ENCODE results near the gene SPINK6. TPM values are rescaled to one million over a fixed set of nuclear protein-coding genes. Genes with fewer than 3 reads are reported as not detected.

The SPINK6 gene
- not detected in 2 replicates for total RNA-seq

GRCh38 chr5:148202531-148203203 lies at the start of gene SPINK6:
SPINK6 (plus strand) TSS chr5:148203042; CDS start chr5:148203097, 55 bp downstream.
- Mint-ChIP-seq H3K27ac (no peak within 1 kb of the TSS), H3K9me3 (no peaks in the 10 kb centered on the region), H3K4me1 (ENCODE audit: low read depth) (no peaks in the 10 kb centered on the region), H3K27me3 (ENCODE audit: low read depth) (peaks cover 4% of the 10 kb centered on the region), H3K36me3 (ENCODE audit: low read depth) (no peaks in the 10 kb centered on the region), H3K4me3 (ENCODE audit: low read depth) (no peak within 1 kb of the TSS)
- intact Hi-C loops (cut with micrococcal nuclease) = no loop called here
- DNase-seq (ENCODE audit: low spot score) = no peak

DNA sequence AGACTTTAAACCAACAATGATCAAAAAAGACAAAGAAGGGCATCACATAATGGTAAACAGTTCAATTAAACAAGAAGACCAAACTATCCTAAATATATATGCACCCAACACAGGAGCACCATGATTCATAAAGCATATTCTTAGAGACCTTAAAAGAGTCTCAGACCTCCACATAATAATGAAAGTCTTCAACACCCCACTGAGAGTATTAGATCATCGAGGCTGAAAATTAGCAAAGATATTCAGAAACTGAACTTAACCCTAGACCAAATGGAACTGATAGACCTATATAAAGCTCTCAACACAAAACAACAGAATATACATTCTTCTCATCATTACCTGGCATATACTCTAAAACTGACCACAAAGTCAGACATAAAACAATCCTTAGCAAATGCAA lies 46.2 kb upstream of the SPINK6 start:
- no peak for DNase-seq (ENCODE audit: low spot score)
- intact Hi-C loops (cut with micrococcal nuclease) = no loop called here
- Mint-ChIP-seq H3K4me1 (ENCODE audit: low read depth) (no peaks in the 10 kb centered on the region), H3K36me3 (ENCODE audit: low read depth) (no peaks in the 10 kb centered on the region), H3K27me3 (ENCODE audit: low read depth) (no peaks in the 10 kb centered on the region), H3K4me3 (ENCODE audit: low read depth) (no peak overlapping the region), H3K27ac (no peak overlapping the region), H3K9me3 (no peaks in the 10 kb centered on the region)

DNA sequence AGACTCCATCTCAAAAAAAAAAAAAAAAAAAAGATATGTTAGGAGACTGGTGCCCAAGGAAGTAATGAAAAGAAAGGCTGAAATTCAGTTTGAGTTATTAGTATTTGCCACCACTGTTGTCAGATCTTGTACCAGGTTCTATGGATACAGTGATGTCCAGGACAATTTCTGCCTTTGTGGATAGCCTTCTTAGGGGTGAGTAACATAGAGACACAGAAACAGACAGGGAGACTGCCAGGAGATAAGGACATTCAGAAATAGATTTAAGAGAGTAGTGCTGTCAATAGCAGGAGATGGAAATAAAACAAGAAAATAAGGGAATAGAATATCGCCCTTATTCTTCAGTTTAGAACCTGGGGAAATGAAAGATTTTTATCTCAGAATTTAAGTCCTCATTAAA lies 40.8 kb upstream of the SPINK6 start:
- no peaks in the 10 kb centered on the region for H3K9me3 Mint-ChIP-seq
- H3K4me3 Mint-ChIP-seq (ENCODE audit: low read depth) = no peak overlapping the region
- DNase-seq (ENCODE audit: low spot score) = no peak
- no peaks in the 10 kb centered on the region for H3K4me1 Mint-ChIP-seq (ENCODE audit: low read depth)
- intact Hi-C loops (cut with micrococcal nuclease) = no loop called here
- no peaks in the 10 kb centered on the region for H3K27me3 Mint-ChIP-seq (ENCODE audit: low read depth)
- H3K36me3 Mint-ChIP-seq (ENCODE audit: low read depth) = no peaks in the 10 kb centered on the region
- no peak overlapping the region for H3K27ac Mint-ChIP-seq

DNA sequence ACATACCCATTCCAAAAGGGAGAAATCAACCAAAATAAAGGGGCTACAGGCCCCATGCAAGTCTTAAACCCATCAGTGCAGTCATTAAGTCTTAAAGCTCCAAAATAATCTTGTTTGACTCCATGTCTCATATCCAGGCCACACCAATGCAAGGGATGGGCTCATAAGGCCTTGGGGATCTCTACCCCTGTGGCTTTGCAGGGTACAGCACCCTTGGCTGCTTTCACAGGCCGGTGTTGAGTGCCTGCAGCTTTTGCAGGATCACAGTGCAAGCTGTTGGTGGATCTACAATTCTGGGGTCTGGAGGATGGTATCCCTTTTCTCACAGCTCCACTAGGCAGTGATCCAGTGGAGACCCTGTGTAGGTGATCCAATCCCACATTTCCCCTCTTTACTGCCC lies 39.5 kb upstream of the SPINK6 start:
- Mint-ChIP-seq H3K9me3 (no peaks in the 10 kb centered on the region), H3K27ac (no peak overlapping the region), H3K4me1 (ENCODE audit: low read depth) (no peaks in the 10 kb centered on the region), H3K36me3 (ENCODE audit: low read depth) (no peaks in the 10 kb centered on the region), H3K4me3 (ENCODE audit: low read depth) (no peak overlapping the region), H3K27me3 (ENCODE audit: low read depth) (peaks cover 2% of the 10 kb centered on the region)
- intact Hi-C loops (cut with micrococcal nuclease) = no loop called here
- no peak for DNase-seq (ENCODE audit: low spot score)

DNA sequence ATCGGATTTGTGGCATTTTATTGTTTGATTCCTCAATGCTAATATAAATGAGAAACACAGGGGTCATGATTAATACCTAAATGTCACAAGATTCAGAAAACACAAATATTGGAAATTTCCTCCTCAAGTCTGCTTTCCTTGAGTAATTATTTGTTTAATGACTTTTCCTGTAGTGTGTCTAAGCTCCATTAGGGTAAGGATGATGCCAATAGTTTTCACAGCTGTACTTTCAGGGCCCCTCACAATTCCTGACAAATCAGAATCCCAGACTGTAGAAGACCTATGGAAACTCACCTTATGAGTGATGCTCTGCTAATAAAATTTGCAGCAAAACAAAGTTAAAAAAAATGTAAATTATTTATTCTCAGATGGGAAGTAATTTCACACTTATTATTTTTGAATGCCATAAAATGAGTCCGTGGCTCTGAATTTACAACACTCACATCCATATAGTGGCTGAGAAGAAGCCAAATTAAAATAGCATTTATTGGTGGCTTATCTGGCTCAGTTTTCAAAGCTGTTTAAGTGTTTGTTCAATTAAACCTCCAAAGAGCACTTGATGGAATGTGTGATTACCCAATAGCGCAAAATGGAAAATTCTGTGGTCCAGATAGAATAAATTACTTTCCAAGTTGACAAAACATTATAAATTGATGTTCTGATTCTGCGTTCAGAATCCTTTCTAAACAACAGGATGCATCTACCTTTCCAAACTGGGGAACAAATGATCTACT lies 36.1 kb upstream of the SPINK6 start:
- Mint-ChIP-seq H3K27me3 (ENCODE audit: low read depth) (peaks cover 2% of the 10 kb centered on the region), H3K4me1 (ENCODE audit: low read depth) (no peaks in the 10 kb centered on the region), H3K36me3 (ENCODE audit: low read depth) (no peaks in the 10 kb centered on the region), H3K9me3 (no peaks in the 10 kb centered on the region), H3K4me3 (ENCODE audit: low read depth) (no peak overlapping the region), H3K27ac (no peak overlapping the region)
- no peak for DNase-seq (ENCODE audit: low spot score)
- intact Hi-C loops (cut with micrococcal nuclease) = no loop called here

- Mint-ChIP-seq H3K4me1 (ENCODE audit: low read depth) (no peaks in the 10 kb centered on the region), H3K27ac (no peak within 1 kb of the TSS), H3K27me3 (ENCODE audit: low read depth) (peaks cover 2% of the 10 kb centered on the region), H3K9me3 (no peaks in the 10 kb centered on the region), H3K36me3 (ENCODE audit: low read depth) (no peaks in the 10 kb centered on the region), H3K4me3 (ENCODE audit: low read depth) (no peak within 1 kb of the TSS)
- intact Hi-C loops (cut with micrococcal nuclease) = no loop called here
- no peak for DNase-seq (ENCODE audit: low spot score)
These were observed 34.6 kb upstream of the SPINK6 start, which contains the start of gene SPINK14 for GRCh38 chr5:148168246-148168645. SPINK14 (plus strand) TSS chr5:148168546; CDS start chr5:148169733, 1,187 bp downstream.

GRCh38 chr5:148172377-148172776 lies 30.5 kb upstream of the SPINK6 start:
- peaks cover 2% of the 10 kb centered on the region for H3K27me3 Mint-ChIP-seq (ENCODE audit: low read depth)
- H3K27ac Mint-ChIP-seq = no peak overlapping the region
- no peak overlapping the region for H3K4me3 Mint-ChIP-seq (ENCODE audit: low read depth)
- H3K36me3 Mint-ChIP-seq (ENCODE audit: low read depth) = no peaks in the 10 kb centered on the region
- no peaks in the 10 kb centered on the region for H3K4me1 Mint-ChIP-seq (ENCODE audit: low read depth)
- intact Hi-C loops (cut with micrococcal nuclease) = no loop called here
- no peaks in the 10 kb centered on the region for H3K9me3 Mint-ChIP-seq
- DNase-seq (ENCODE audit: low spot score) = no peak

DNA sequence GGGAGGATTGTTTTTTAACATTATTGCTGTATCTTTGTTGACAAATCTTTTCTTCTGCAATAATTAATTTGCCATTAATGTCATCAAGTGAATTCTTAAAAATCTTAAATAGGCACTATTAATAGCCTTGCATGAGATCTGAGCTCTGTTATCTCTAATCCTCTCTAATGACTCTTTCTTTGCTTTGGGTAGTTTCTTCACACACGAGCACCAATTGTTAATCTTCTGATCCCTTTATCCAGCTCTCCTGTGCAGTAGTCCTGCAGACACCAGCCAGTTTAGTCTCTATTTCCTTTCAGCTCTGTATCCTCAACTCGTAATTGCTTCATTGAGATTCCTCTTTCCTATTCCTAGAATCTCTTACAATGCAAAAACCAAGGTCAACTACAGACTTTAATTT lies 26.4 kb upstream of the SPINK6 start:
- Mint-ChIP-seq H3K4me1 (ENCODE audit: low read depth) (peaks cover 1% of the 10 kb centered on the region), H3K4me3 (ENCODE audit: low read depth) (no peak overlapping the region), H3K36me3 (ENCODE audit: low read depth) (no peaks in the 10 kb centered on the region), H3K27me3 (ENCODE audit: low read depth) (no peaks in the 10 kb centered on the region), H3K27ac (no peak overlapping the region), H3K9me3 (no peaks in the 10 kb centered on the region)
- intact Hi-C loops (cut with micrococcal nuclease) = loop anchor here (5.0 kb wide), 1 partner anchor 266 kb away; no protein-coding TSS in a partner anchor
- DNase-seq (ENCODE audit: low spot score) = no peak

GRCh38 chr5:148177207-148177606 lies 25.6 kb upstream of the SPINK6 start:
- no peaks in the 10 kb centered on the region for H3K9me3 Mint-ChIP-seq
- no peak overlapping the region for H3K27ac Mint-ChIP-seq
- no peaks in the 10 kb centered on the region for H3K27me3 Mint-ChIP-seq (ENCODE audit: low read depth)
- intact Hi-C loops (cut with micrococcal nuclease) = loop anchor here (5.0 kb wide), 1 partner anchor 265 kb away; no protein-coding TSS in a partner anchor
- H3K4me1 Mint-ChIP-seq (ENCODE audit: low read depth) = peaks cover 1% of the 10 kb centered on the region
- no peak for DNase-seq (ENCODE audit: low spot score)
- H3K4me3 Mint-ChIP-seq (ENCODE audit: low read depth) = no peak overlapping the region
- H3K36me3 Mint-ChIP-seq (ENCODE audit: low read depth) = no peaks in the 10 kb centered on the region

GRCh38 chr5:148179234-148179824 lies 23.5 kb upstream of the SPINK6 start:
- Mint-ChIP-seq H3K4me3 (ENCODE audit: low read depth) (no peak overlapping the region), H3K4me1 (ENCODE audit: low read depth) (peaks cover 1% of the 10 kb centered on the region), H3K36me3 (ENCODE audit: low read depth) (no peaks in the 10 kb centered on the region), H3K9me3 (no peaks in the 10 kb centered on the region), H3K27me3 (ENCODE audit: low read depth) (no peaks in the 10 kb centered on the region), H3K27ac (no peak overlapping the region)
- DNase-seq (ENCODE audit: low spot score) = no peak
- intact Hi-C loops (cut with micrococcal nuclease) = loop anchor here (1.0 to 5.0 kb wide), 4 partner anchors 195 to 552 kb away; no protein-coding TSS in a partner anchor

- Mint-ChIP-seq H3K27ac (no peak overlapping the region), H3K9me3 (no peaks in the 10 kb centered on the region), H3K4me3 (ENCODE audit: low read depth) (no peak overlapping the region), H3K36me3 (ENCODE audit: low read depth) (no peaks in the 10 kb centered on the region), H3K27me3 (ENCODE audit: low read depth) (peaks cover 3% of the 10 kb centered on the region), H3K4me1 (ENCODE audit: low read depth) (peaks cover 11% of the 10 kb centered on the region)
- intact Hi-C loops (cut with micrococcal nuclease) = loop anchor here (1.0 to 5.0 kb wide), 4 partner anchors 202 to 616 kb away; no protein-coding TSS in a partner anchor
- no peak for DNase-seq (ENCODE audit: low spot score)
These were observed 16.4 kb upstream of the SPINK6 start for GRCh38 chr5:148186248-148187003.

- no peaks in the 10 kb centered on the region for H3K36me3 Mint-ChIP-seq (ENCODE audit: low read depth)
- H3K4me3 Mint-ChIP-seq (ENCODE audit: low read depth) = no peak overlapping the region
- H3K4me1 Mint-ChIP-seq (ENCODE audit: low read depth) = peaks cover 7% of the 10 kb centered on the region
- DNase-seq (ENCODE audit: low spot score) = no peak
- intact Hi-C loops (cut with micrococcal nuclease) = no loop called here
- H3K9me3 Mint-ChIP-seq = no peaks in the 10 kb centered on the region
- H3K27ac Mint-ChIP-seq = no peak overlapping the region
- H3K27me3 Mint-ChIP-seq (ENCODE audit: low read depth) = peaks cover 3% of the 10 kb centered on the region
These were observed 11.8 kb upstream of the SPINK6 start for GRCh38 chr5:148191010-148191409.
